WTC11 (cell line): Measurements from ENCODE around the gene CCDC24.

Source experiments
- CTCF ChIP-seq: fragments of 200-600 bp; IDR thresholded peaks from 2 replicates; pipeline ENCODE4 v1.8.0; 2022; ENCODE audit warnings: antibody characterized with exemption
- E2F1 ChIP-seq: sonication (generic); formaldehyde crosslinking; IDR thresholded peaks from 2 replicates; pipeline ENCODE4 v1.8.0; 2022; ENCODE audit warnings: mild to moderate bottlenecking, missing genetic modification reagents
- FOXK1 ChIP-seq: sonication (generic); formaldehyde crosslinking; IDR thresholded peaks from 2 replicates; pipeline ENCODE4 v1.8.0; 2022; ENCODE audit warnings: mild to moderate bottlenecking, moderate library complexity, missing genetic modification reagents

GRCh38 chr1:43995984-43996732 lies 4.8 kb downstream of the CCDC24 start:
- TF ChIP-seq CTCF (no peak), E2F1 (0 out of 2 replicates have a peak, but pooled peaks have one; percentile 40), FOXK1 (CRISPR knock-in tag) (no peak)
